Effector memory CD4-positive, alpha-beta T cell (primary cell): ENCODE results near the gene C22orf23.
A peak's percentile ranks its signal among the peaks of the same experiment; 100 is the strongest.

Experiments
- DNase-seq, 3 donors: peaks; one replicate each; pipeline ENCODE4 v3.0.0-alpha.2; 2020
- H3K27ac ChIP-seq: 2 replicates; pipeline ENCODE4 v1.7.0; 2013; ENCODE audit warnings: mild to moderate bottlenecking, low read length, moderate library complexity; ENCODE audit not compliant: insufficient read depth, poor library complexity, severe bottlenecking
- H3K27me3 ChIP-seq: replicated peaks from 2 replicates; pipeline ENCODE4 v1.7.0; 2013; ENCODE audit warnings: mild to moderate bottlenecking, low read length; ENCODE audit not compliant: insufficient read depth, control insufficient read depth, poor library complexity, severe bottlenecking
- H3K36me3 ChIP-seq: 2 replicates; pipeline ENCODE4 v1.7.0; 2013; ENCODE audit warnings: mild to moderate bottlenecking, low read length, moderate library complexity; ENCODE audit not compliant: control insufficient read depth, insufficient read depth
- H3K4me1 ChIP-seq: 2 replicates; pipeline ENCODE4 v1.7.0; 2013; ENCODE audit warnings: low read length, mild to moderate bottlenecking; ENCODE audit not compliant: control insufficient read depth, insufficient read depth, poor library complexity, severe bottlenecking
- H3K4me3 ChIP-seq: 2 replicates; pipeline ENCODE4 v1.7.0; 2013; ENCODE audit warnings: low read length, low read depth, mild to moderate bottlenecking; ENCODE audit not compliant: insufficient read depth, poor library complexity, severe bottlenecking
- H3K9me3 ChIP-seq: 2 replicates; pipeline ENCODE4 v1.7.0; 2013; ENCODE audit warnings: mild to moderate bottlenecking, low read length, moderate library complexity; ENCODE audit not compliant: control insufficient read depth

Gene C22orf23

GRCh38 chr22:37917874-37918548 is 35.4 kb downstream of the C22orf23 start:
- H3K9me3 ChIP-seq = no peaks in the 10 kb centered on the region
- no peaks in the 10 kb centered on the region for H3K27me3 ChIP-seq
- H3K36me3 ChIP-seq = peaks cover 30% of the 10 kb centered on the region
- no peak for DNase-seq
- H3K4me1 ChIP-seq = no peaks in the 10 kb centered on the region
- H3K4me3 ChIP-seq = no peak overlapping the region
- no peak overlapping the region for H3K27ac ChIP-seq

- H3K27me3 ChIP-seq = no peaks in the 10 kb centered on the region
- H3K36me3 ChIP-seq = peaks cover 36% of the 10 kb centered on the region
- no peak for DNase-seq
- H3K27ac ChIP-seq = no peak overlapping the region
- H3K4me3 ChIP-seq = no peak overlapping the region
- H3K9me3 ChIP-seq = no peaks in the 10 kb centered on the region
- no peaks in the 10 kb centered on the region for H3K4me1 ChIP-seq
Observed at GRCh38 chr22:37916311-37916710, 37.1 kb downstream of the C22orf23 start.

- no peak overlapping the region for H3K27ac ChIP-seq
- no peaks in the 10 kb centered on the region for H3K27me3 ChIP-seq
- peaks cover 28% of the 10 kb centered on the region for H3K36me3 ChIP-seq
Observed at GRCh38 chr22:37913233-37913721, 40.1 kb downstream of the C22orf23 start.

GRCh38 chr22:37912171-37912570 is 41.2 kb downstream of the C22orf23 start:
- Histone ChIP-seq H3K27ac (no peak overlapping the region), H3K27me3 (no peaks in the 10 kb centered on the region), H3K9me3 (no peaks in the 10 kb centered on the region), H3K4me3 (no peak overlapping the region), H3K36me3 (peaks cover 17% of the 10 kb centered on the region), H3K4me1 (peaks cover 3% of the 10 kb centered on the region)
- DNase-seq = no peak

More at GRCh38 chr22:37913233-37913721, 40.1 kb downstream of the C22orf23 start:
- Histone ChIP-seq H3K9me3 (no peaks in the 10 kb centered on the region), H3K4me3 (no peak overlapping the region), H3K4me1 (no peaks in the 10 kb centered on the region)
- no peak for DNase-seq

- peaks cover 17% of the 10 kb centered on the region for H3K36me3 ChIP-seq
- DNase-seq = no peak
- H3K27ac ChIP-seq = no peak overlapping the region
- H3K4me1 ChIP-seq = peaks cover 8% of the 10 kb centered on the region
- H3K4me3 ChIP-seq = no peak overlapping the region
- no peaks in the 10 kb centered on the region for H3K9me3 ChIP-seq
- H3K27me3 ChIP-seq = no peaks in the 10 kb centered on the region
Observed at GRCh38 chr22:37911697-37912096, 41.7 kb downstream of the C22orf23 start.

GRCh38 chr22:37910890-37911672 is 42.3 kb downstream of the C22orf23 start:
- H3K27ac ChIP-seq = no peak overlapping the region

GRCh38 chr22:37909766-37910165 is 43.6 kb downstream of the C22orf23 start:
- Histone ChIP-seq H3K27me3 (no peaks in the 10 kb centered on the region), H3K4me1 (peaks cover 15% of the 10 kb centered on the region), H3K4me3 (no peak overlapping the region), H3K9me3 (no peaks in the 10 kb centered on the region), H3K36me3 (peaks cover 11% of the 10 kb centered on the region), H3K27ac (no peak overlapping the region)
- no peak for DNase-seq

More at GRCh38 chr22:37910890-37911672, 42.3 kb downstream of the C22orf23 start:
- H3K36me3 ChIP-seq = peaks cover 11% of the 10 kb centered on the region
- no peak for DNase-seq
- peaks cover 10% of the 10 kb centered on the region for H3K4me1 ChIP-seq
- H3K9me3 ChIP-seq = no peaks in the 10 kb centered on the region
- no peak overlapping the region for H3K4me3 ChIP-seq
- no peaks in the 10 kb centered on the region for H3K27me3 ChIP-seq

- DNase-seq = no peak
- peaks cover 5% of the 10 kb centered on the region for H3K36me3 ChIP-seq
- peaks cover 15% of the 10 kb centered on the region for H3K4me1 ChIP-seq
- H3K27ac ChIP-seq = peak overlapping the region; percentile 60
- H3K4me3 ChIP-seq = peak overlapping the region; percentile 53
- no peaks in the 10 kb centered on the region for H3K27me3 ChIP-seq
- H3K9me3 ChIP-seq = no peaks in the 10 kb centered on the region
Observed at GRCh38 chr22:37907036-37907954, 46.1 kb downstream of the C22orf23 start.

- H3K4me1 ChIP-seq = peaks cover 15% of the 10 kb centered on the region
- peak; percentile 6 to 24 (median 14) for DNase-seq
Observed at GRCh38 chr22:37906364-37907008, 46.9 kb downstream of the C22orf23 start.

More at GRCh38 chr22:37906364-37907008, 46.9 kb downstream of the C22orf23 start:
- H3K36me3 ChIP-seq = no peaks in the 10 kb centered on the region
- no peaks in the 10 kb centered on the region for H3K27me3 ChIP-seq
- H3K4me3 ChIP-seq = peak overlapping the region; percentile 53
- peak overlapping the region; percentile 60 for H3K27ac ChIP-seq
- H3K9me3 ChIP-seq = no peaks in the 10 kb centered on the region
